ENCODE data around the gene NTN4.
"Not testable (repeated sequence)": the region's sequence is repeated elsewhere in the genome, so short reads cannot be mapped to it uniquely, and the experiment has no call there.

- TF ChIP-seq POLR2A, CTCF (IDR thresholded peaks at IDR 0.05): not testable (repeated sequence)
Measured at GRCh38 chr12:95677782-95678181, 112.8 kb downstream of the NTN4 start.
